GM21381 (cell line): ENCODE data around the gene CYP46A1.
A peak's percentile ranks its signal among the peaks of the same experiment; 100 is the strongest.

Experiments used
- ATAC-seq: cut with Tn5 transposase; IDR thresholded peaks from one replicate; pipeline ENCODE4 v1.9.1; 2021; ENCODE audit warnings: mild to moderate bottlenecking, moderate library complexity; ENCODE audit not compliant: unreplicated experiment

CYP46A1 gene

GRCh38 chr14:99707420-99707819, 23.3 kb downstream of the CYP46A1 start:
- no peak for ATAC-seq

DNA sequence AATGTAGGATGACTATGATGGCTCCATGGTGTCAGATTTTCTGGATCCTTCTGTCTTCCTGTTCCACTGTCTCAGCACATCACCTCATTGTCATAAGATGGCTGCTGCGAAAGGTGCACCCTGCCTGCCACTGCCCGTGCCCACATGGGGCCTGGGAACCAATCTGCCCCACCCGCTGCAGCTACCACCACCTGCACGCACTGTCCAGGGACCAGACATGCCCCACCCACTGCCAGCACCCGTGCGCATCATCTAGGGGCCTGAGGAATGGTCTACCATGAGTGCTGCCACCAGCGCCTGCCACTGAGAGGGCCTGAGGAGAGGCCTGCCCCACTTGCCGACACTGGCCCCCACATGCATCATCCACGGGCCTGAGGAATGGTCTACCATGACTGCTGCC, 23.8 kb downstream of the CYP46A1 start:
- ATAC-seq: no peak

- ATAC-seq: no peak
Observed at GRCh38 chr14:99708449-99708848, 24.4 kb downstream of the CYP46A1 start.

- ATAC-seq: no peak
Observed at GRCh38 chr14:99713972-99714371, 29.9 kb downstream of the CYP46A1 start.

DNA sequence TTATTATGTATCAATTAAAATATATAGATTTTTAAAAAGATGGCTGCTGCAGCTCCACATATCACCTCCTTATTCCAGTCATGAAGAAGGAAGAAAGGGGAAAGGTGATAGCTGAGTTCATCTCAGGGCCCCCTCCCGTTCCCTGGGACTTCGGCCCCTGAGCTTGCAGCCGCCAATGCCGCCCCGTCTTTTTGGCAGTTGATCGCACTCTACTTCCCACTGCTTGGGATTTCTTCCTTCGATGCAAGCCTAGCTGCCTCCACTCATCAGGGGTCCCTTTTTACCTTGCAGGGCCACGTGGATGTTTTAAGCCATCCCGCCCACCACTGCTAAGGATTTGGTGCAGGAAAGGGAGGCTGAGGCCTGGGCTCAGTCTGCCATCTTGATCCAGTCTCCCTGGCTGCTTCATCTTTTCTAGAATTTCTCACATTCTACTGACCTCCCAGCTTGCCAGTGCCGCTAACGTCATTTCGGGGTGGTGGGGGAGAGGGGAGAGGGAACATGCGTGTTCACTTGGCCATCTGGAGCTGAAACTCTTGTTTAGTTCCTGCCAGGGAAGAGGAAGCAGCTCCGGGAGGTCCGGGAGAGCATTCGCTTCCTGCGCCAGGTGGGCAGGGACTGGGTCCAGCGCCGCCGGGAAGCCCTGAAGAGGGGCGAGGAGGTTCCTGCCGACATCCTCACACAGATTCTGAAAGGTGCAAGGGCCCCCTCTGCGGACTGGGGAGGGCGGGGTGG, 31.3 kb downstream of the CYP46A1 start:
- ATAC-seq: no peak

DNA sequence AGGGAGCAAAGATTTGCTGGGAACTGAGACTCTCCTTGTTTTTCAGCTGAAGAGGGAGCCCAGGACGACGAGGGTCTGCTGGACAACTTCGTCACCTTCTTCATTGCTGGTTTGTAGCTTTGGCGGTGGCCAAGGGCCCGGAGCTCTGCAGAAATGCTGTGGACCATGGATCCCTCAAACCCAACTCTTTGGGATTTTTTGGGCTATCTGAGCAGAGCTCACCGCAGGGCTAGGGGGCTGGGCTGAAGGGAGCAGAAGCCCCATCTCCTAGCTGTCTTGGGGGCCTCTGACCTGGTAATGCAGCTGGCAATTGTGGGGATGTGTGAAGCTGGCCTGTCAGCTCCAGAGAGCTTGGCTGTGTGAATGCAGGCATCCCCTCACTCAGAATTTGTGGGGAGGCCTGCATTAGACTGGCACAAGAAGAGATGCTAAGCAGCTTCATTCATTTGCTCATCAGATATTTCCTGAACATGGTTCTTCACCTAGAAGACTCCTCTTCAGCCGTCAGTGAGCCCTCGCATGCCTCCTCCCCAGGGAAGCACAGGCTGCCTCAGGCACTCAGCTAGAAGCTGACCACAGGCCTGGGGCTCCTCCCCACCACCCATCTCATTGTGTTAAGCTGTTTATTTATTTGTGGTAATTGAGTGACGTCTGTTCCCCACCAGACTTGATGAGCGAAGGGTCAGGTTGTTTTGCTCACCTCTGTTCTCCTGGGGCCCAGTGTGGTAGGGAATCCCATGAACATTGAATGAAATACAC, 32.2 kb downstream of the CYP46A1 start:
- ATAC-seq: no peak

- ATAC-seq: no peak
Observed at GRCh38 chr14:99716850-99717681, 33.0 kb downstream of the CYP46A1 start.

DNA sequence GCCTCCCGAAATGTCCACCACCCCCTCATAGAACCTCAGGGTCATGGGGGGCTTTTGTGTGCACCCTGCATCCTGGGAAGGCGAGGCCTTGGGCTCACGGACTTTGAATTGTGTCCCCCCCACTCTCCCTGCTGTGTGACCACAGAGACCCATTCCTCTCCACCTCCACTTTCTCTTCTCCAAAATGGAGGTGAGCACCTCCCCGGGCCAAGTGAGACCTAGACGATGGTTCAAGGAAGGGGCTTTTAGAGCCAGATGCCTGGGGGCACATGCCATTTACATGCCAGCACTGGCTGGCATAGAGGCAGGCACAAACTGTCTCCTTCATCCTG, 33.5 kb downstream of the CYP46A1 start:
- no peak for ATAC-seq

- peak; percentile 90 for ATAC-seq
Observed at GRCh38 chr14:99718031-99718810, 34.1 kb downstream of the CYP46A1 start.

DNA sequence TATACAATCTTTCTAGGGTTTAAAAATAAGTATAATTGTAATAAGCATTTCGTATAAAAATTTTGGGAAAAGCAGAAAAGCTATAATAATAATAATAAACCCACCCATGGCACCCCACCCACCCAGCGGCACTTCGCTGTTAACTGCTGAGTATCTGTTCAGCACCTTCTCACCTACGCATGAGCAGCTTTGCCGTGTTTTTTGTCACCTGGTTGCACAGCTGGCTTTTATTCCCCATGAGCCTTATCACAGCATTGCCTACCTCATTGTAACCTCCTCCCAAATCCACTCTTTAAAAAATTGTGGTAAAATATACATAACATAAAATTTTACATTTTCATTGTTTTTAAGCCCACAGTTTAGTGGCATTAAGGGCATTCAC, 34.7 kb downstream of the CYP46A1 start:
- ATAC-seq: peak; percentile 42

GRCh38 chr14:99720941-99721791, 37.1 kb downstream of the CYP46A1 start:
- no peak for ATAC-seq

GRCh38 chr14:99721792-99722516, 37.9 kb downstream of the CYP46A1 start:
- no peak for ATAC-seq

GRCh38 chr14:99722741-99723140, 38.6 kb downstream of the CYP46A1 start:
- no peak for ATAC-seq

DNA sequence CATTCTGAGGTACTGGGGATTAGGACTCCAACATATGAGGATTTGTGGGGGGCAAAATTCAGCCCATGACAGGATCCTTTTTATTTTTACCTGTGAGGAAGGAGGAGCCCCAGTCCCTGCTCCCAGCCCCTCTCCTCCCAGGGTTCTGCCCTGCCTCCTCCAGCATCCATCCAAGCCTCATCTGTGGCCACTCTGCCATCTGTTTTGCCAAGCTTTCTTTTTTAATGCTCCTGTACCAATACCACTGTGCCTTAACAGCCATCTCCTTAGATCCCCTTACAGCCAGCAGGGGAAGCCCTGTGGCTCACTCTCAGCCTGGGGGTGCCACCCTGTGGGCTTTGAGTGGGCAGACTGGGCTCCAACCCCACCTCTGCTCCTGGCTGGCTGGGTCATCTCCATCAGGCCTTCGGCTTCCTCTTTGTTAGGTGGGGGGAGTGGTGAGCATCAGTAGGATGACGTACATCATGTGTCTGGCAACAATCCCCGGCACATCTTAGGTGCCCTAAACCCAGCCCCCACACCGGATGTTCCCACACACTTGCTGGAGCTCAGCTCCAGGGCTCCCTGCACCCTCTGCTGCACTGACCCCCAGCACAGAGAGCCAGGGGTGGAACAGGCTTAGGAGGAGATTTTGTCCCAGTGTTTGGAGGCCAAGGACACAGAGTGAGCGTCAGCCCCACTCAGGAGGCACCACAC, 40.2 kb downstream of the CYP46A1 start:
- ATAC-seq: no peak

DNA sequence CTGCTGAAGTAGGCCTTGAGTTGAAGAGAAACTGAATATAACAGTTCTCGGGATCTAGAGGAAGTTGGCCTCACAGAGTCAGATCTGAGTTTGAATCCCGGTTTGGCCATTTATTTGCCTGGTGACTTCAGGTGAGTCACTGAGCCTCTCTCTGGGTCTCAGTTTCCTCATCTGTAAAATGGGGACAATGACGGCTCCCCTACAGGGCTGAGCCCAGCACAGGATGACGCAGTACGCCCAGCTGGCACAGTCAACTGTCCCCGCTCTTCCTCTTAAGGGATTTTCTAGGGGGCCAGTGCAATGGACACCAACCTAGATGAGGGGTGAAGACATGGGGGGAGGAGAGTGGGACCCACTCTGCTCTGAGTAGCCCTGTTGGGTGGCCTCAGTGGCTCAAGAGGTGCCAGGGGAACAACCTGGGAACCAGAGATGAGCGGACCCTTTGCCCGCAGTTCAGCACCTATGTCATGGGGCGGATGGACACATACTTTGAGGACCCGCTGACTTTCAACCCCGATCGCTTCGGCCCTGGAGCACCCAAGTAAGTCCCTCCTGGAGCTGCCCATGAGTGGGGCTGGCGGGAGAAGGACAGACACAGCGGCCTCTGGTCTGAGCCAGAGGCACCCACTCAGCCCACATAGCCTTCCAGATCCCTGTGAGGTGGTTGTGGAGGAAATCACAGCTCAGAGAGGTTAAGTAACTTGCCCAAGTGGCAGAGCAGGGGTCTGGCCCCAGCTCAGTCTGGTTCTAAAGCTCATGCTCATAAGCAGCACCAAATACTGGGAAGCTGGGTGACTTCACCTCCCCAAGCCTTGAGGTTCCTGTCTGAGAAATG, 41.1 kb downstream of the CYP46A1 start:
- no peak for ATAC-seq

- ATAC-seq: no peak
Observed at GRCh38 chr14:99725774-99726537, 41.9 kb downstream of the CYP46A1 start.

DNA sequence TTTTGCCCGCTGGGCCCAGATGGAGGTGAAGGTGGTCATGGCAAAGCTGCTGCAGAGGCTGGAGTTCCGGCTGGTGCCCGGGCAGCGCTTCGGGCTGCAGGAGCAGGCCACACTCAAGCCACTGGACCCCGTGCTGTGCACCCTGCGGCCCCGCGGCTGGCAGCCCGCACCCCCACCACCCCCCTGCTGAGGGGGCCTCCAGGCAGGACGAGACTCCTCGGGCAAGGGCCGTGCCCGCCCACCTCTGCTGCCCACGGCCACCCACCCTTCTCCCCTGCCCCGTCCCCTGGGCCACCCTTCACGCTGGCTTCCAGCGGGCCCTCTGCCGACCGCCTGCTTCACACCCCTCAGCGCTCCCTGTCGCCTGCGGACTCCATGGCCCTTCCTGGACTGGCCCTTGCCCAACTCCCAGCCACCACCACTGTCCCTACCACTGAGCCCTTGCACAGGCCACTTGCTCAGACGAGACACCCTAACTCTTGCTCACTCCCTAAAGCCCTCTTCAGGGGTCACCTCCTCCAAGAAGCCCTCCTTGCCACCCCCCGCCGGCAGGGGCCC, 42.5 kb downstream of the CYP46A1 start:
- ATAC-seq: no peak
